HG03442 (cell line): Measurements from ENCODE around the gene EREG.
A peak's percentile ranks its signal among the peaks of the same experiment; 100 is the strongest.
"Not testable (repeated sequence)": the region's sequence is repeated elsewhere in the genome, so short reads cannot be mapped to it uniquely, and the experiment has no call there.

Experiments used
- ATAC-seq: cut with Tn5 transposase; IDR thresholded peaks from one replicate; pipeline ENCODE4 v1.9.1; 2021; ENCODE audit warnings: mild to moderate bottlenecking, moderate library complexity; ENCODE audit not compliant: unreplicated experiment

The EREG gene

GRCh38 chr4:74387790-74388189 lies 22.8 kb downstream of the EREG start:
- no peak for ATAC-seq

- ATAC-seq = no peak
Measured at GRCh38 chr4:74389494-74389893, 24.5 kb downstream of the EREG start.

DNA sequence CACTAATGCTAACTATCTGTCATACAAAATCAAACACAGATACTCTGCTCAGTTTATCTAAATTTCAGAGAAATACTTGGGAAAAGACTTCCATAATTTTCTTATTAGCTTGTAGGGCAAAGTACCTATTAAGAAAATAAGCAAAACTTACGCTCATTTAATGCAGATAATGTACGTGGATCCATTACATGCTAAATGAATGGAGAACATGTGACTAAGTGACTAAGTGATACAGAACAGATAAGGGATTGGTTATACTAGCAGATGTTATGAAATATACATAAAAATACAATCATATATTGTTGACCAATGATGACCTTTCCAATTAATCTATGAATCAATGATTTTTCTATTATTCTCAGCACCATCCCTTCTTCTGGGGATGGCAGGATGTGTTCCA lies 25.7 kb downstream of the EREG start:
- ATAC-seq = no peak

DNA sequence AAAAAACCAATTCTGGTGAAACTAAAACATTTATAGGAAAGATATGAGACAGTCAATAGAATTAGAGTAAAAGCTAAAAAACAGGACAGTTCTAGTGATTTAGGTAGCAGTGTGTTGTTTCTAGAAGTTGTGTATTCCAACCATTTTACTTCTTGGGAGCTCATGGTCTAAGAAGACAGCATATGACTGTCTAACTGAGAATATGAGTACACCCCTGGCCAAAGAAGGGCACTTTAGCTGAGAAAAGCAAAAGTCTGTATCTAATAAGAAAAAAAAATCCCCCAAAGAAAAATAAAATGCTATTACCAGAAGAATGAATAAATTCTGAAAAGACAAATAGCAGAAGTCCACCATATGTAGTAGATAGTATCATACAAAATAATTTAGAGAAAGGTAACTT lies 26.4 kb downstream of the EREG start:
- no peak for ATAC-seq

- ATAC-seq = no peak
Measured at GRCh38 chr4:74391890-74392475, 27.0 kb downstream of the EREG start.

DNA sequence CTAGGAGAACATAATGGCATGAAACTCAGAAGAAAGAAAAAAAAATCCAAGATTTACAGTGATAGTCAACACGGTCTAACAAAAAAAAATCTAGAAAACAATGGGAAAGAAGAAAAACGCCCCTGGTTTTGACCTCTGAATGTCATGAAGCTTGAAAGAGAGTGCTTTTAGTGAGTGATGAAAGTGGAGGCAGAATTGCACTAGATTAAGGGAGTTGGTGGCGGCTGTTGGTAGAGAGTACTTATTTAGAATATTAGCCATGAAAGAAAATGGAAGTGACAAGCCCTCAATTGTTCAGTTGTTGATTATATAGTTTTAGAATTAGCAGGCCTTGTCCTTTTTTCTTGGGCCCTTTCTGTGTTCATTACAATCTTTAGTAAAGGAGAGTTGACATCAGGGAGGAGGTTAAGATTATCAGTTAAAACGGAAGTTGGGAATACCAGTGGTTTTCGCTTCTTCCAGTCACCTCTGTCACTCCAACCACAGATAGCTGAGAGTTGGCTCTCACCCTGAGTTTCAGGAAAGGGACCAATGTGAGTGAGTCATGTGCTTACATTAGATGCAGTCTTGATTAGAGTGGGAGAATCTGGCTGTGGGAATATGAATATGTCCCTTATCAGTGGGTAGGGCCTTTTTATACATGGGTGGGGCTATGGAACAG lies 29.7 kb downstream of the EREG start:
- no peak for ATAC-seq

- no peak for ATAC-seq
Measured at GRCh38 chr4:74395633-74396032, 30.7 kb downstream of the EREG start.

- peak; percentile 57 for ATAC-seq
Measured at GRCh38 chr4:74397748-74398426, 32.9 kb downstream of the EREG start.

DNA sequence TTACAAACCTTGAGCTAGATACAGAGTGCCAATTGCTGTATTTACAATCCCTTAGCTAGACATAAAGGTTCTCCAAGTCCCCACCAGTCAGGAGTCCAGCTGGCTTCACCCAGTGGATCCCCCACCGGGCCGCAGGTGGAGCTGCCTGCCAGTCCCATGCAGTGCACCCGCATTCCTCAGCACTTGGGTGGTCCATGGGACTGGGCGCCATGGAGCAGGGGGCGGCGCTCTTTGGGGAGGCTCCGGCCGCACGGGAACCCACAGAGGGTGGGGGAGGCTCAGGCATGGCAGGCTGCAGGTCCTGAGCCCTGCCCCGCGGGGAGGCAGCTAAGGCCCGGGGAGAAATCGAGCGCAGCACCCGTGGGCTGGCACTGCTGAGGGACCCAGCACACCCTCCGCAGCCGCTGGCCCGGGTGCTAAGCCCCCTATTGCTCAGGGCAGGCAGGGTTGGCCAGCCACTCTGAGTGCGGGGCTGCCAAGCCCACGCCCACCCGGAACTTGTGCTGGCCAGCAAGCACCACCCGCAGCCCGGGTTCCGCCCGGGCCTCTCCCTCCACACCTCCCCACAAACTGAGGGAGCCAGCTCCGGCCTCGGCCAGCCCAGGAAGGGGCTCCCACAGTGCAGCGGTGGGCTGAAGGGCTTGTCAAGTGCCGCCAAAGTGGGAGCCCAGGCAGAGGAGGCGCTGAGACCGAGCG lies 34.1 kb downstream of the EREG start:
- ATAC-seq = not testable (repeated sequence)

GRCh38 chr4:74400395-74400794 lies 35.5 kb downstream of the EREG start:
- ATAC-seq = no peak

DNA sequence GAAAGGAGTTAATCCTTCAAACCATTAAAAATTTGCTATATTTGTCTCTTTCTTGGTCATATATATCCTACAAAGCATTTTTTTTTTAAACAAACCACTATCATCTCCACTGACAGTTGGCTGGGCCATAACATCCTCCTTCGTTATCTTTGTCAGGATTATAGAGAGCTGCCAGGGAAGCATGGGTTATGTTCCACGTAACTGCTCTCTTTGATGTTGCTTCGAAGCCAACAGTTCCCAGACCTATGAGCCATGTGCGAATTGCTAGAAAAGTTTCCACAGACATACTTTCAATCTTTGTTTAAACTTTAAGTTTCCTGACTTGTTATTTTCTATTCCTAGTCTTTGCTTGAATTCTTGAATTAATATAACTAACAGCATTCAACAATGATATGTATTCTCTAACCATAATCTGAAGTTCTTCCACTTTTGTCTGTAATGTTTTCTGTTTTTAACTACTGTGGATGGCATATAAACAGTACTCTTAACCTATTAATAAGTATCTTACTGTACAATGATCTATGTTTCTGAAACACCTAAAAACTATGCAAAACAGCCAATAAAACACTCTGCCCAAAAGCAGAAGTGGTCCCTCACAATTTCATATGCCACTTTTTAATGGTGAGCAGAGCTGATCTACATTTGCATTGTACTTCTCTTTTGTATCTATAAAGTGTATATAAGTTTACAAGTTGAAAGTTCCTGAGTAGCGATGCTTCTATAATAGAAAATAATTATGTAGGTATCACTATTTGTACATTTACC lies 37.9 kb downstream of the EREG start:
- ATAC-seq = peak; percentile 85

- no peak for ATAC-seq
Measured at GRCh38 chr4:74407891-74408290, 42.9 kb downstream of the EREG start.

DNA sequence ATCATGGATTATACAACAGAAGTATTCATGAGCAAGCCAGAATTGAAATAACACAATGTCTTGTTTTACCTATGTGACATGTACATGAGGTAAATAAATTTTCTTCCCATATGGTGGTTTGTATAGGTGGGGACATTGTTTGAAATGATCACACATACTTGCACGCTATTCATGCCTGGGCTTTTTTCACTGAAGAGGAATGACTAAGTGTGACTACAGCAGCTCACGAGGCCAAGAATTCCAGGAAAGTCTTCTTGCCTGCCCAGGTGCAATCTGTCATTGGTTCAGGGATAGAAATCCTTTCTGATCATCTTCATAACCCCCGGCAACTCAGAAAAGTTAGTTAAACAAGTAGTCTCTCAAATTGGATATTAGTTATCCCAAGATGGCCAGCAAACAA lies 43.7 kb downstream of the EREG start:
- ATAC-seq = no peak

- ATAC-seq = no peak
Measured at GRCh38 chr4:74410272-74410671, 45.3 kb downstream of the EREG start.

DNA sequence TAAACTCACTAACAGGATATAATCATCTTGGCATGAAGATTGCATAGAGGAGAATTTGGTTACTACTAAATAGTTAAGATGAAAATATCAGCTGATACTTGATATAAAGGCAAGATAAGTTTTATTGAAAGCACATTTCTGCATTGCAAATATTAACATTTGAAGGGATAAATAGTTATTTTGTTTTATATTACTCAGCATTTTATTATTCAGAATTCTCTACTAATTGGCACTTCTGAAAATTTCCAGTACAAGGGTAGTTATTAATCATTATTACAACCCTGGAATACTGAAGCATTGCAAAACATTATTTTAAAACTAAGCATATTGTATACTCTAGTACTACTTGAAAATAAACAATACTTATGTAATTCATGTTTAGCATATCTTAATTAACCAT lies 47.3 kb downstream of the EREG start:
- no peak for ATAC-seq

DNA sequence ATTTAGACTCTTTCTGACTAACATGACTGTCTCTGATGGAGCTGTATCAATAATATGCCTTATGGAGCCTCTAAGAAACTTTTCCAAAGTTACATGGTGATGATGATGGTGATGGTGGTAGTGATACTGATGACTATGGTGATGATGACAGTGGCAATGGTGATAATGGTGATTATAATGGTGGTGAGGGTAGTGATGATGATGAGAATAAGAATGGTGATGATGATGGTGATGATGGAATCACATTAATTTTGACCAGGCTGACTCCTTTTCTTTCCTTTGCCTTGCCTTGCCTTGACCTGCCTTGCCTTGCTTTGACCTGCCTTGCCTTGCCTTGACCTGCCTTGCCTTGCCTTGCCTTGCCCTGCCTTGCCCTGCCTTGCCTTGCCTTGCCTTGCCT lies 48.3 kb downstream of the EREG start:
- ATAC-seq = no peak

- ATAC-seq = no peak
Measured at GRCh38 chr4:74414149-74414809, 49.3 kb downstream of the EREG start.

DNA sequence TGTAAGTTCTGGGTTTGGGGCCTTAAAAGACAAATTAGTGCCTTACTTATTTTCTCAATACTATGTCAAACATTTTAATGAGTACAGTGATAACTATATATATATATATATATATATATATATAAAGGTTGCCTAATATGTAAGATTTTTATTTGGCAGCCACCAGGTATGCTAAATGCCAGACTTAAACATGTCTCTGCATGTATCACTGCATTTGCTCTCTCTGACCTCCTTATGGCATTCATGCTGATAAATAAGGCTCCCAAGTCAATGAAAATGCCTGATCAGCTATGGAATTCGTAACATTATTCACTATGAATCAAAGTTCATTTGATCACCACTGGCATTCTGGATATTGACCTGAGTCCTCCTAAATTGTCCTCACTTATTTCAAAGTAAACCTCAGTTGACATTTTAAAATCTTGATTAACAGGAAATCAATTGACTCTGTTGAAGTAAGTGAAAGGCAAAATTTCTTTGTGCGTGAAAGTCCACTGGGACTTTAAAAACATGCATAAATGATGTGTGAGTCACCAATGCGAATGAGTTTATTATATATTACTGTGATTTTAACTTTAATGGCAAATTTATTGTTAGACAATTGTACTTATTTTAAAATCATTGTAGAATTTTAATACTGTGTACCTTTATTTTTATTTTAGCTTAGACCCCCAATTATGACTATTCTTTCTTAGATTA lies 50.8 kb downstream of the EREG start:
- ATAC-seq = no peak

DNA sequence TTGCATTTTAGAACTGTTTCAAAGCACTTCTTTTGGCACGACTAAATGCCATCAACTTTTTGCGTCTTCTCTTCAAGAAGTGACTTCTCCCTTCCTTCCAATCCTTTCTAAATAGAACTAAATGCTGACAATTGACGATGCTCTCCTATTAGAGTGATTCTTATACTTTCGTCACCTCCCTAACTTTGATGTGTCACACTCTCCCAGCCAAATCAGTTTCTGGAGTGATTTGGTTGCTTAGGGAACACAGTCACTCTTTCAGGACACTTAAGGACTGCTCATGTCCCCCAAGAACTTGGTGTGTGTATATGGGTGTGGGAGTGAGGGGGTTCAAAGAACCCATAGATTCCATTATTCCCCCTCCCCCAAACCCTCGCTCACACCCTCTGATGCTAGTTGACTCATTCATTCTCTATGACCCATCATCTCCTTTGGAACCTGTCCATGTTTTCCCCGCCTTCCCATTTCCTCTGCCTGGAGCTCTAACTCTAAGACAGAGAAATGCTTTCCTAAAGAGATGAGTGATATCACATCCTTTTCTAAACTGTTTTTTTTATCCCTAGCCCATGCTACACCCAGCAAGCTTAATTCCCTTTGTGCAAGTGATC lies 53.2 kb downstream of the EREG start:
- no peak for ATAC-seq

DNA sequence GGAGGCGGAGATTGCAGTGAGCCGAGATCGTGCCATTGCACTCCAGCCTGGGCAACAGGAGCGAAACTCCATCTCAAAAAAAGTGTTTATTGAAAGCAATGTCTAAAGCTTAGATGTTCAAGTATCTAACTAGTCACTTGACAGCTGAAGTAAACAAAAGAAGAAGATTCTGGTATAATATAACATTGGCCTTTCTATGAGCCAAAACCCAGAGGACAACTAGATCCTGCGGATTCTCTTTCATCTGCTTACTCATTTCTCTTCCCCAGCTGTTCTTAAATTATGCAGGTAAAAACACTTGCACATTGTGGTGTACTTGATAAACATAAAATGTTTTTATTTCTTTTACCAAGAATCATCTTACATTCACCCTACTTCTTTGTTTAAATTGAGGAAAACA lies 55.9 kb downstream of the EREG start:
- no peak for ATAC-seq
